ENCODE measurements around the gene TGFB2.

DNA sequence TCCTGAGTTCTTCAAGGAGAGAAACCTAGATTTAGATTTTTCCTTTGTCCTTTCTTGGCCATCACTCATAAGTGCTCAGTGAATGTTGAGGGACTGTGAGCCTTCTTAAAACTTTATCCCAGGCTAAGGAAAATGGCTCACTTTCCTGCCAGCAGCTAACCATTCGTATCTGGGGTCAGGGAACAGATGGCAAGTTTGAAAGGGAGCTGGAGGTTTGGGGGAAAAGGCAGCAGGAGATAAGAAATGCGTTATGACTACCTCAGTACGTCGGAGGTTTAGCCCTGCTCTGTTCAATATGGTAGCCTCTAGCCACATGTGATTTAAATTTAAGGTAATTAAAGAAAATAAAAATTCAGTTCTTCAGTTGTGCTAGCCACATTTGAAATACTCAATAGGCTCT, 46.7 kb upstream of the TGFB2 start:
- TF ChIP-seq, protein P1, sequence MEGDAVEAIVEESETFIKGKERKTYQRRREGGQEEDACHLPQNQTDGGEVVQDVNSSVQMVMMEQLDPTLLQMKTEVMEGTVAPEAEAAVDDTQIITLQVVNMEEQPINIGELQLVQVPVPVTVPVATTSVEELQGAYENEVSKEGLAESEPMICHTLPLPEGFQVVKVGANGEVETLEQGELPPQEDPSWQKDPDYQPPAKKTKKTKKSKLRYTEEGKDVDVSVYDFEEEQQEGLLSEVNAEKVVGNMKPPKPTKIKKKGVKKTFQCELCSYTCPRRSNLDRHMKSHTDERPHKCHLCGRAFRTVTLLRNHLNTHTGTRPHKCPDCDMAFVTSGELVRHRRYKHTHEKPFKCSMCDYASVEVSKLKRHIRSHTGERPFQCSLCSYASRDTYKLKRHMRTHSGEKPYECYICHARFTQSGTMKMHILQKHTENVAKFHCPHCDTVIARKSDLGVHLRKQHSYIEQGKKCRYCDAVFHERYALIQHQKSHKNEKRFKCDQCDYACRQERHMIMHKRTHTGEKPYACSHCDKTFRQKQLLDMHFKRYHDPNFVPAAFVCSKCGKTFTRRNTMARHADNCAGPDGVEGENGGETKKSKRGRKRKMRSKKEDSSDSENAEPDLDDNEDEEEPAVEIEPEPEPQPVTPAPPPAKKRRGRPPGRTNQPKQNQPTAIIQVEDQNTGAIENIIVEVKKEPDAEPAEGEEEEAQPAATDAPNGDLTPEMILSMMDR (IDR thresholded peaks at IDR 0.05 in 8 of 11, conservative IDR thresholded peaks at IDR 0.05 in 3 of 11) = no peak
- TF ChIP-seq POLR2A (IDR thresholded peaks at IDR 0.05) = no peak
- no peak for TF ChIP-seq POLR2AphosphoS5 (IDR thresholded peaks at IDR 0.05)
